OCI-LY7 (cell line): ENCODE data around the gene RAB27B. TPM values are rescaled to one million over a fixed set of nuclear protein-coding genes. Genes with fewer than 3 reads are reported as not detected.

Source experiments
- BruUV-seq: library from RNA; stranded (reverse); fragments of 400-500 nt; replicated peaks from 2 replicates; lab custom pipeline; 2021; lab: Mats Ljungman, UMichigan
- CTCF ChIA-PET: fragments of 300-600 bp; sonication (Branson Sonifier 250); formaldehyde crosslinking; loops from one replicate; lab custom pipeline; 2022; ENCODE audit warnings: antibody characterized with exemption; ENCODE audit not compliant: unreplicated experiment; lab: Charles Lee
- POLR2A ChIA-PET: fragments of 300-600 bp; sonication (Branson Sonifier 250); formaldehyde crosslinking; loops from one replicate; lab custom pipeline; 2022; ENCODE audit warnings: antibody characterized with exemption; lab: Charles Lee
- DNase-seq: peaks from one replicate; pipeline ENCODE4 v3.0.0-alpha.2; 2015; ENCODE audit warnings: low spot score
- H2AFZ ChIP-seq: fragments of 200-600 bp; sonication (generic), shearing (Covaris generic); 2 replicates; pipeline ENCODE4 v1.6.1; 2014; ENCODE audit warnings: mild to moderate bottlenecking, antibody characterized with exemption, low read length, moderate library complexity
- H3K27ac ChIP-seq: fragments of 200-600 bp; sonication (generic); 2 replicates; pipeline ENCODE4 v1.5.1; 2014; ENCODE audit warnings: mixed run types, low read depth, mild to moderate bottlenecking, moderate library complexity, low read length, inconsistent platforms; ENCODE audit not compliant: poor library complexity, severe bottlenecking
- H3K36me3 ChIP-seq: fragments of 200-600 bp; sonication (generic); 2 replicates; pipeline ENCODE4 v1.6.1; 2014; ENCODE audit warnings: mild to moderate bottlenecking, antibody characterized with exemption, low read length, moderate library complexity, mixed read lengths; ENCODE audit not compliant: insufficient read depth
- H3K4me1 ChIP-seq: fragments of 200-600 bp; sonication (generic); 2 replicates; pipeline ENCODE4 v1.5.1; 2014; ENCODE audit warnings: mild to moderate bottlenecking, low read length; ENCODE audit not compliant: insufficient read depth, poor library complexity, severe bottlenecking
- H3K4me2 ChIP-seq: fragments of 200-600 bp; sonication (generic); 2 replicates; pipeline ENCODE4 v1.6.1; 2014; ENCODE audit warnings: mild to moderate bottlenecking, low read length
- H3K4me3 ChIP-seq: fragments of 200-600 bp; sonication (generic); 2 replicates; pipeline ENCODE4 v1.5.1; 2014; ENCODE audit warnings: mild to moderate bottlenecking, low read depth, low read length; ENCODE audit not compliant: poor library complexity, severe bottlenecking
- H3K79me2 ChIP-seq: fragments of 200-600 bp; sonication (generic); 2 replicates; pipeline ENCODE4 v1.6.1; 2016; ENCODE audit warnings: low read depth, mild to moderate bottlenecking, low read length, moderate library complexity, mixed read lengths; ENCODE audit not compliant: insufficient read depth
- H3K9me2 ChIP-seq: fragments of 200-600 bp; sonication (generic); 2 replicates; pipeline ENCODE4 v1.6.1; 2016; ENCODE audit warnings: mild to moderate bottlenecking, low read length, mixed read lengths; ENCODE audit not compliant: insufficient read depth
- H3K9me3 ChIP-seq: fragments of 200-600 bp; sonication (generic); 2 replicates; pipeline ENCODE4 v1.6.1; 2014; ENCODE audit warnings: mild to moderate bottlenecking, mixed run types, low read length, mixed read lengths
- H4K20me1 ChIP-seq: fragments of 200-600 bp; sonication (generic); 2 replicates; pipeline ENCODE4 v1.6.1; 2014; ENCODE audit warnings: mild to moderate bottlenecking, antibody characterized with exemption, low read length, moderate library complexity, mixed read lengths; ENCODE audit not compliant: insufficient read depth
- CTCF ChIP-seq: fragments of 200-600 bp; sonication (generic); conservative IDR thresholded peaks from 2 replicates; pipeline ENCODE4 v1.5.1; 2014; ENCODE audit warnings: mild to moderate bottlenecking, antibody characterized with exemption, low read length, moderate library complexity, mixed read lengths
- EZH2phosphoT487 ChIP-seq: fragments of 200-600 bp; sonication (generic); IDR thresholded peaks from 2 replicates; pipeline ENCODE4 v1.6.1; 2018; ENCODE audit warnings: low read depth, borderline replicate concordance, mild to moderate bottlenecking, mixed run types, antibody characterized with exemption, low read length, moderate library complexity, mixed read lengths
- intact Hi-C: fragments of 100-400 bp; cut with micrococcal nuclease; formaldehyde crosslinking; loops from one replicate; pipeline ENCODE4 v1.10.0; 2022; ENCODE audit not compliant: unreplicated experiment
- total RNA-seq, 2 experiments: library from RNA; depleted of rRNA in 1 of 2; stranded (reverse); fragments of >200 nt in 1 of 2; shearing (Covaris generic) in 1 of 2; gene quantifications; 2 replicates each; pipeline ENCODE4 v1.2.3, GENCODE V29; 2014 to 2022

Gene RAB27B
- total RNA-seq, 2 experiments from 2014 or later, result not detected

GRCh38 chr18:54909538-54909937 is 81.3 kb downstream of the RAB27B start:
- POLR2A ChIA-PET, result no interaction called here
- DNase-seq, result no peak
- Histone ChIP-seq H2AFZ (no peak overlapping the region), H3K4me2 (no peak overlapping the region), H3K4me3 (no peak overlapping the region), H3K79me2 (no peaks in the 10 kb centered on the region), H3K36me3 (no peaks in the 10 kb centered on the region), H4K20me1 (no peaks in the 10 kb centered on the region), H3K9me2 (no peaks in the 10 kb centered on the region), H3K27ac (no peak overlapping the region), H3K4me1 (no peaks in the 10 kb centered on the region), H3K9me3 (no peaks in the 10 kb centered on the region)
- TF ChIP-seq EZH2phosphoT487 (no peak), CTCF (no peak)
- intact Hi-C loops, result no loop called here
- no TSS peak for BruUV-seq
- CTCF ChIA-PET, result no interaction called here

GRCh38 chr18:54910161-54910919 is 82.1 kb downstream of the RAB27B start:
- DNase-seq, result no peak
- ChIA-PET CTCF (no interaction called here), POLR2A (no interaction called here)
- TF ChIP-seq CTCF (no peak), EZH2phosphoT487 (no peak)
- Histone ChIP-seq H3K36me3 (no peaks in the 10 kb centered on the region), H4K20me1 (no peaks in the 10 kb centered on the region), H3K27ac (no peak overlapping the region), H3K79me2 (no peaks in the 10 kb centered on the region), H3K9me2 (no peaks in the 10 kb centered on the region), H3K9me3 (no peaks in the 10 kb centered on the region), H3K4me1 (no peaks in the 10 kb centered on the region), H3K4me2 (no peak overlapping the region), H3K4me3 (no peak overlapping the region), H2AFZ (no peak overlapping the region)
- BruUV-seq, result no TSS peak
- intact Hi-C loops, result no loop called here

- Histone ChIP-seq H2AFZ (no peak overlapping the region), H3K9me2 (no peaks in the 10 kb centered on the region), H3K4me1 (no peaks in the 10 kb centered on the region), H3K4me3 (no peak overlapping the region), H4K20me1 (no peaks in the 10 kb centered on the region), H3K27ac (no peak overlapping the region), H3K9me3 (no peaks in the 10 kb centered on the region), H3K79me2 (no peaks in the 10 kb centered on the region), H3K4me2 (no peak overlapping the region), H3K36me3 (no peaks in the 10 kb centered on the region)
- ChIA-PET CTCF (no interaction called here), POLR2A (no interaction called here)
- intact Hi-C loops, result no loop called here
- no peak for TF ChIP-seq CTCF
- TF ChIP-seq EZH2phosphoT487, result no peak
- no TSS peak for BruUV-seq
- no peak for DNase-seq
Measured at GRCh38 chr18:54911551-54911950, 83.3 kb downstream of the RAB27B start.
